GM18511 (cell line): ENCODE data around the gene RPP21.
"Not testable (repeated sequence)": the region's sequence is repeated elsewhere in the genome, so short reads cannot be mapped to it uniquely, and the experiment has no call there.

Source experiments
- ATAC-seq: cut with Tn5 transposase; IDR thresholded peaks from one replicate; pipeline ENCODE4 v1.9.1; 2021; ENCODE audit warnings: mild to moderate bottlenecking, moderate library complexity; ENCODE audit not compliant: unreplicated experiment

RPP21 gene

DNA sequence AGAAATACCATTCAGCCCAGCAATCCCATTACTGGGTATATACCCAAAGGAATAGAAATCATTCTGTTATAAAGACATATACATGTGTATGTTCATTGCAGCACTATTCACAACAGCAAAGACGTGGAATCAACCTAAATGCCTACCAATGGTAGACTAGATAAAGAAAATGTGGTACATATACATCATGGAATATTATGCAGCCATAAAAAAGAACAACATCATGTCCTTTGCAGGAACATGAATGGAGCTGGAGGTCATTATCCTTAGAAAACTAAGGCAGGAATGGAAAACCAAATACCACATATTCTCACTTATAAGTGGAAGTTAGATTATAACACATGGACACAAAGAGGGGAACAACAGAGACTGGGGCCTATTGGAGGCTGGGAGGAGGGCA lies 24.3 kb downstream of the RPP21 start:
- not testable (repeated sequence) for ATAC-seq

- no peak for ATAC-seq
These were observed 33.5 kb downstream of the RPP21 start for GRCh38 chr6:30378290-30378937.

DNA sequence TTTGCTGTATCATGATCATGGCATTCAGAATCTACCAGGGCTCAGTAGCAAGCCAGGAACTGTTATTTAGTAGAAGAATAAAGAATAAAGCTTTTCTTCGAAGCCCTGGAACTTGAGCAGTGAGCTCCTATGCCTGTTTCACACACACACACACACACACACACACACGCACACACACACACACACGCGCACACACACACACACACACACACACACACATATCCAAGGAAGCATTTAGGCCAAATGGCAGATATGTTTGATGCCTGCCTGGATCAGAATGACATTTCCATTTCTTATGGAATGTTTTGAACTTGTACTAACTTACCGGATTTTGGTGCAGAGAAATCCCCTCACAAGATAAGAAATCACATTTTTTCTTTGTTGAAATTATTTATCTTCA lies 35.5 kb downstream of the RPP21 start:
- ATAC-seq = no peak

DNA sequence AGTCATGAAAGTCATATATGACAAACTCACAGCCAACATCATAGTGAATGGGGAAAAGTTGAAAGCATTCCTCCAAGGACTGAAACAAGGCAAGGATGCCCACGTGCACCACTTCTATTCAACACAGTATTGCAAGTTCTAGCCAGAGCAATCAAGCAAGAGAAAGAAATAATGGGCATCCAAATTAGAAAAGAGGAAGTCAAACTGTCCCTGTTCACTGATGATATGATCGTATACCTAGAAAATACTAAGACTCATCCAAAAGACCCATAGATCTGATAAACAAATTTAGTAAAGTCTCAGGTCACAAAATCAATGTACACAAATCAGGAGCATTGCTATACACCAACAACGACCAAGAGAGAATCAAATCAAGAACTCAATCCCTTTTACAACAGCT lies 41.2 kb downstream of the RPP21 start:
- ATAC-seq = no peak

DNA sequence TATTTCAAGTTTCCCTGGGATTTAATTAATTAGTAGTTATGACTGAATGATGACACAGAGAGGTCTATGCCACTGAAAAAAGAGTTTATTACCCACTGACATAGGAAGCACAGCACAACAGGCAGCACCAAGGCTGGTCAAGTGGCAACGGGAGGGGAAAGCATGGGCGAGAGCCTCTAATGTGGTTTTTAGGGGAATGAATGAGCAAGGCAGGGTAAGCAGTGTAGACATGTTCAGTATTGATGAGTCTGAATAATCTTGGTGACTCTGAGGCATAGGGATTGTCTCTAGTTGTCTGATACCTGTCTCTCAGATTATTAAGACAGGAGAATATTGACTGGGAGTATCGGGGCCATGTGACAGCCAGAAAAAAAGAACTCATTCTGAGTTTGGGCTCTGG lies 46.3 kb downstream of the RPP21 start:
- no peak for ATAC-seq

DNA sequence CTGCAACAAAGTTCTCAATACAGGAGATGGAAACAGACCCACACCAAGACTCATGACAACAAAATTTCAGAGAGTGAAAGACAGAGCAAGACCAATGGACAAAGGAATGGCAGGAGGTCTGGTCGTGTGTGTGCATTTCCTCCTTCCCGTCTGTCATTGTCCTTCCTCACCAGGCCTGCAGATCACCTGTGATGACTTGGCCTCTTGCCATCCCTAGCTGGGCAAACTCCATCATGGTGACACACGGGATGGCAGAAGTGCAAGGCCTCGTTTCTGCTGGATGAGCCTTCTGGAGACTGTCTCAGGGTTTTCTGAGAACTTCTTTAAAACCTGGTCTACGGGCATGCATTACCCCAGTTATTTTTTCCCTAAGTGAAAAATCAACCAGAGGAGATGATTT lies 49.2 kb downstream of the RPP21 start:
- no peak for ATAC-seq
